Right lobe of liver (tissue), 4 donors: ENCODE results near the gene TBC1D19.

Source experiments
- CTCF ChIP-seq, 4 donors: fragments of 200-600 bp in 3 of 4; fragments of 450-650 bp in 1 of 4; IDR thresholded peaks; one replicate each; pipeline versions ENCODE4 v1.5.1 to v1.8.0; 2016 to 2022; ENCODE audit warnings: antibody characterized with exemption in 4 of 4, mild to moderate bottlenecking in 2 of 4
- POLR2A ChIP-seq: fragments of 450-650 bp; IDR thresholded peaks from one replicate; pipeline ENCODE4 v1.6.1; 2017; ENCODE audit warnings: antibody characterized with exemption, mild to moderate bottlenecking
- donor health status: DM: no; HTN: no; CAD: no.
- donor health status: DM: no; HTN: no; CAD: no.
- donor health status: DM: no; HTN: yes; CAD: no.

GRCh38 chr4:26636458-26636857 lies 52.6 kb downstream of the TBC1D19 start:
- TF ChIP-seq CTCF (IDR thresholded peaks at IDR 0.05) (no peak), POLR2A (no peak)
